Kidney (tissue), 14 donors: ENCODE measurements around the gene HNMT. TPM values are rescaled to one million over a fixed set of nuclear protein-coding genes. Genes with fewer than 3 reads are reported as not detected.

Experiments used
- DNase-seq, 5 donors: peaks; one replicate each; pipeline ENCODE4 v3.0.0-alpha.2; 2013 to 2020
- FAIRE-seq: peaks from 2 replicates; lab custom pipeline; 2012; peaks lifted over from hg19 to GRCh38; lab: Jason Lieb, UNC
- H3K27ac ChIP-seq, 2 donors: one replicate each; pipeline ENCODE4 v1.7.0; 2013; ENCODE audit warnings: low read depth in 2 of 2, low read length in 2 of 2, inconsistent platforms in 1 of 2
- H3K27me3 ChIP-seq: one replicate; pipeline ENCODE4 v1.7.1; 2013; ENCODE audit warnings: low read length, inconsistent platforms; ENCODE audit not compliant: control insufficient read depth, insufficient read depth
- H3K36me3 ChIP-seq, 3 donors: one replicate each; pipeline versions ENCODE4 v1.7.0 to v1.7.1; 2013; ENCODE audit warnings: low read length in 3 of 3, control low read depth in 1 of 3, inconsistent platforms in 1 of 3; ENCODE audit not compliant: insufficient read depth in 3 of 3, control insufficient read depth in 2 of 3
- H3K4me1 ChIP-seq, 3 donors: one replicate each; pipeline versions ENCODE4 v1.7.0 to v1.7.1; 2013; ENCODE audit warnings: low read length in 3 of 3, inconsistent platforms in 1 of 3, low read depth in 1 of 3; ENCODE audit not compliant: control insufficient read depth in 2 of 3, insufficient read depth in 2 of 3
- H3K4me3 ChIP-seq, 3 donors: one replicate each; pipeline versions ENCODE4 v1.7.0 to v1.8.1; 2013; ENCODE audit warnings: low read length in 3 of 3, control low read depth in 1 of 3, inconsistent platforms in 1 of 3
- H3K9ac ChIP-seq, 3 donors: one replicate each; pipeline versions ENCODE4 v1.7.0 to v1.7.1; 2013; ENCODE audit warnings: low read length in 3 of 3, control low read depth in 1 of 3, inconsistent platforms in 1 of 3
- H3K9me3 ChIP-seq, 3 donors: one replicate each; pipeline versions ENCODE4 v1.7.0 to v1.7.1; 2013; ENCODE audit warnings: low read length in 3 of 3, control low read depth in 1 of 3, inconsistent platforms in 1 of 3; ENCODE audit not compliant: control insufficient read depth in 2 of 3, insufficient read depth in 1 of 3
- CTCF ChIP-seq: IDR thresholded peaks from 3 replicates; pipeline ENCODE4 v1.5.1; 2012; ENCODE audit warnings: mild to moderate bottlenecking, moderate library complexity, borderline replicate concordance; ENCODE audit not compliant: insufficient read depth; ENCODE audit errors: extremely low read depth
- intact Hi-C: fragments of 100-400 bp; cut with DNase I; formaldehyde crosslinking; loops from one replicate; pipeline ENCODE4 v1.11.1; 2022
- polyA plus RNA-seq: library from polyadenylated mRNA; stranded (reverse); fragments of 350-450 nt; fragmentation: Illumina TruSeq; extraction: RNeasy Lipid Tissue Mini Kit (QIAGEN cat#74804); gene quantifications from one replicate; pipeline ENCODE4 v1.2.3, GENCODE V29; 2014; ENCODE audit warnings: low read depth, low replicate concordance; ENCODE audit not compliant: insufficient read depth
- total RNA-seq: library from RNA; stranded (reverse); fragmentation: NEBNext Ultra II Directional; extraction: Animal tissue kit (Norgen Biotek cat#: 25700); gene quantifications from one replicate; pipeline ENCODE4 v1.2.1, GENCODE V29; 2021
- donor health status: control.
- donor health status: control.
- donor health status: control.
- donor health status: control.
- donor health status: control.
- donor health status: DM: yes; HTN: yes; CAD: no.
- donor health status: Normal renal cell carcinoma (clear cell type).

The HNMT gene
- total and polyA plus RNA-seq, 2 donors from 2014 or later = 61.6 to 69.2 TPM

DNA sequence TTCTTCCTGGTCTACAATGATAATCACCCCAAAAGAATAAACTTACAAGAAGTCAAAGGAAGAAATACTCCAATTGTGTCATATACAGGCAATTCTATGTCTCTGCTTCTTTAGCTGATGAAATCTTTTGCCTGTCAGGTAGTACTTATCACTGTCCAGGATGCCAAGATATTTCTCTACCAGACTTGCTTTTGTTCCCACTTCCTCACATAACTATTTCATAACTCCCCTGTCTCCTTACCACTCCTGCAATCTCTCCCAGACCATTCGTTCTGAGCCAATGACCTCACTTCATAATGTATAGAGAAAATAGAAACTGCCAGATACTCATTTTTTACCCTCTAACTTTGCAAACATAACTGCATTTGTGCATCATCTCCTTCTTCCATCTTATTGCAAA, 39.1 kb downstream of the HNMT start:
- H3K4me3 ChIP-seq = no peak overlapping the region
- no peak overlapping the region for H3K9ac ChIP-seq
- no peaks in the 10 kb centered on the region for H3K27me3 ChIP-seq
- DNase-seq (no peak), FAIRE-seq (no peak)
- H3K9me3 ChIP-seq = no peaks in the 10 kb centered on the region
- intact Hi-C loops = no loop called here
- no peak overlapping the region for H3K27ac ChIP-seq
- TF ChIP-seq CTCF = no peak
- H3K4me1 ChIP-seq = no peaks in the 10 kb centered on the region
- peaks cover 0 to 36% (median 11%) of the 10 kb centered on the region in 3 donors for H3K36me3 ChIP-seq

DNA sequence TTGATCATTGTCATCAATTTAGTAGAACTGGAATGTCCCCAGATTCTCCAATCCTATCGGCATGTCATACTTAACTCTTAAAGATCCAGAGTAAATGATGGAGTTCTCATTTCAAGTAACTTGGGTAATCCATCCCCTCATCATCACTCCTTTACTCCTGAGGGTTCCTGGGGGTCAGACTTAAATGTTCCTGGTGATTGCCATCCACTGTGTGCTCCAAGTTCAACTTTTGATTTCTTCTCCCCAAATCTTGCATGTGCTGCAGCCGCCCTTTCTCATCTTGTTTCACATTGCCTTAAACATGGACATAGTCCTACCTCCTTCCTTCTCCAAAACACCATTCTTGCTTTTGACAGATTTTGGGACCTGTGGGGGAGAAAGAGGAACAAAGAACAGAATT, 43.2 kb downstream of the HNMT start:
- Histone ChIP-seq H3K9me3 (no peaks in the 10 kb centered on the region), H3K27ac (no peak overlapping the region), H3K36me3 (peaks cover 0 to 24% (median 10%) of the 10 kb centered on the region in 3 donors), H3K27me3 (no peaks in the 10 kb centered on the region), H3K4me1 (no peaks in the 10 kb centered on the region), H3K9ac (no peak overlapping the region), H3K4me3 (no peak overlapping the region)
- DNase-seq (no peak), FAIRE-seq (no peak)
- TF ChIP-seq CTCF = no peak
- intact Hi-C loops = no loop called here

DNA sequence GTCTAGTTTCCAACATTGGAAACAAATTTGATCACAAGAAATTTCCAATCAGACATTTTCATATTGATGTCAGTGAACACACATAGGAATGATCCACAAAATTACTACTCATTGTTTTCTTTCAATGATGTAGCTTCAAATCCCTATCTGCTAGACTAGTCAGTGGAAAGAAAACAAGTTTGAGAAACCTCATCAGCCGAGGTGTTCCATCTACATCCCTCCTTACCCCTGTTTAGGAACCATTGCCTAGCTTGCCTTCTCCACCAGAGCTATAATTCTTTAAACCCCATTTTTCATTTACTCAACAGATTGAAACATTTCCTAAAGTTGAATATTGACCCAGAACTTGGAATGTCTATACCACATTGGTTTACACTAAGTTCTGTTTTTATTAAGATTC, 45.3 kb downstream of the HNMT start:
- Histone ChIP-seq H3K4me3 (no peak overlapping the region), H3K27ac (no peak overlapping the region), H3K9me3 (no peaks in the 10 kb centered on the region), H3K9ac (no peak overlapping the region), H3K27me3 (no peaks in the 10 kb centered on the region), H3K4me1 (no peaks in the 10 kb centered on the region), H3K36me3 (peaks cover 0 to 17% (median 4%) of the 10 kb centered on the region in 3 donors)
- DNase-seq (no peak), FAIRE-seq (no peak)
- no peak for TF ChIP-seq CTCF
- intact Hi-C loops = no loop called here

- intact Hi-C loops = no loop called here
- Histone ChIP-seq H3K9me3 (no peaks in the 10 kb centered on the region), H3K4me1 (no peaks in the 10 kb centered on the region), H3K9ac (no peak overlapping the region), H3K27ac (no peak overlapping the region), H3K27me3 (no peaks in the 10 kb centered on the region), H3K4me3 (no peak overlapping the region), H3K36me3 (peaks cover 0 to 11% (median 2%) of the 10 kb centered on the region in 3 donors)
- FAIRE-seq (no peak), DNase-seq (no peak)
- TF ChIP-seq CTCF = no peak
Measured at GRCh38 chr2:138010890-138011289, 46.6 kb downstream of the HNMT start.
